Coronary artery (tissue), 2 donors: ENCODE data around the gene RPGR.
A peak's percentile ranks its signal among the peaks of the same experiment; 100 is the strongest.

ENCODE experiments used
- DNase-seq: peaks from one replicate; pipeline ENCODE4 v3.0.0-alpha.2; 2017; ENCODE audit warnings: low spot score
- H3K27ac ChIP-seq, 2 donors: fragments of 200-600 bp; sonication (generic); one replicate each; pipeline ENCODE4 v1.5.1; 2016 to 2019
- H3K4me3 ChIP-seq: fragments of 200-600 bp; sonication (generic); 2 replicates; pipeline ENCODE4 v1.5.1; 2016; ENCODE audit warnings: mild to moderate bottlenecking, moderate library complexity
- TF ChIP-seq, protein P1 (sequence below): fragments of 200-600 bp; sonication (generic); IDR thresholded peaks from one replicate; pipeline ENCODE4 v1.5.1; 2019; ENCODE audit warnings: antibody characterized with exemption

Gene RPGR

DNA sequence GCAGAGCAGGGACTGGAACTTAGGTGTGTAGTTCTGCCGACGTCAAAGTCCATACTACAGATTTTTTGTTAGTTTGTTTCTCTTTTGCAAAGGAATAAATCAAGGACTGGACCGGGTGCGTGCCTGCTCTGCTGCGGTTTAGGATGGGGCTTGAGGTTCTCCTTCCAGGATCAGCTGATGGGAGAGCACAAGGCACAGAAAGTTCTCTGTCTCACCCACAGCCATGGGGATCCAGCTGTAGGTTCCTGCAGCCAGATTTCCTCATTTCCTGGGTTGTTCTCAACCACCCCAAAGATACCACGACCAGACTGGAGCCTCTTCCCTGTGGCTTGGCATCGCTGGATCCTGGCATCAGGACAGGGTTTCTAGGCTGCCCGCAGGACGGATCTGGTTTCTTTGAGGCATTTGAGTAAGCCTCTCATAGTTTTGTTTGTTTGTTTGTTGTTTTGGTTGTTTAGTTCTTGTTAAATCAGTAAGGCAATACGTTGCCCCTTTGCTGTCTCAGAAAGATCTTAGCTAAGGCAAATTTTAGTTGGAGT lies 105.8 kb downstream of the RPGR start:
- Histone ChIP-seq H3K27ac (no peak overlapping the region), H3K4me3 (no peak overlapping the region)
- no peak for DNase-seq
- TF ChIP-seq, protein P1, sequence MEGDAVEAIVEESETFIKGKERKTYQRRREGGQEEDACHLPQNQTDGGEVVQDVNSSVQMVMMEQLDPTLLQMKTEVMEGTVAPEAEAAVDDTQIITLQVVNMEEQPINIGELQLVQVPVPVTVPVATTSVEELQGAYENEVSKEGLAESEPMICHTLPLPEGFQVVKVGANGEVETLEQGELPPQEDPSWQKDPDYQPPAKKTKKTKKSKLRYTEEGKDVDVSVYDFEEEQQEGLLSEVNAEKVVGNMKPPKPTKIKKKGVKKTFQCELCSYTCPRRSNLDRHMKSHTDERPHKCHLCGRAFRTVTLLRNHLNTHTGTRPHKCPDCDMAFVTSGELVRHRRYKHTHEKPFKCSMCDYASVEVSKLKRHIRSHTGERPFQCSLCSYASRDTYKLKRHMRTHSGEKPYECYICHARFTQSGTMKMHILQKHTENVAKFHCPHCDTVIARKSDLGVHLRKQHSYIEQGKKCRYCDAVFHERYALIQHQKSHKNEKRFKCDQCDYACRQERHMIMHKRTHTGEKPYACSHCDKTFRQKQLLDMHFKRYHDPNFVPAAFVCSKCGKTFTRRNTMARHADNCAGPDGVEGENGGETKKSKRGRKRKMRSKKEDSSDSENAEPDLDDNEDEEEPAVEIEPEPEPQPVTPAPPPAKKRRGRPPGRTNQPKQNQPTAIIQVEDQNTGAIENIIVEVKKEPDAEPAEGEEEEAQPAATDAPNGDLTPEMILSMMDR = no peak

DNA sequence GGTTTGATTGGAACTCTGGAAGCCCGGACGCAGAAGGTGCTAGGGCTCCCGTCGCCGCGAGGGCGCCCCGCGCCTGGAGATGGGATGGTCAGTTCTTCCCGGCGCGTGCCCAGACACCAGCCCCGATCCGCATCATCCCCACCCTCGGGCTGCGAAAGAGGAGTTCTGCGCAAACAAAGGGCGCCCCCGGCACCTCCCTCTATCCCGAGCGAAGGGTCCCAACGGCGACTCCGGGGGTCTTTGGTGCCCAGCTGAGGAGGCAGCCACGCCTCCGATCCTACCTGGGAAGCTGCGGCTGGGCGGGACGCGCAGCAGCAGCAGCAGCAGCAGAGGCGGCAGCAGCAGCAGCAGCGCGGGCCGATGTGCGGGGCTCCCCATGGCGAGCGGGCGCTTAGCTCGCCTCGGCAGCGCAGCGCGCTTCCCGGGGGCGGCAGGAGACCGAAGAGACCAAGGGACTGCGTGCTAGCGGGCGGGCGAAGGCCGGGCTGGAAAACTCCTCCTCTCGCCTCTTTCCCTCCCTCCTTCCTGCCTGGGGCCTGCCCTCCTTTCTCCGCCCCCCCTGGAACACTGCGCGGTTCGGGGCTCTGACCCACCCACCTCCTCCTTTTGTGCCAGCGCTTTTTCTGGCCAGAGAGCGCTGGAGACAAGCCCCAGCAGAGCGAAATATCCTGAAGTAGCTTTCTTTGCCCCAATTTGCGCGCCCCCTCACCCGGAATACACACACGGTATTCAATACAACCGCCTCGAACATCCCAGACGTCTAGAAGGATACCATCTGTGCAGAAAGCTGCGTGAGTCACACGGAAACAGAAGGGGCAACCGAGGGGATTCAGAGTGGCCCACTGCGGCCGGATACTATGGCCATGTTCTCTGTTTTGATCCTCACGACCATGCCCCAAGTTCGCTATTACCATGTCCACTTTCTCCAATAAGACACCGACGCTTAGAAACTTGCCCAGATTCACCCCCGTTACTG lies 106.6 kb downstream of the RPGR start, which contains the start of gene SRPX:
SRPX (minus strand) TSS at position 457 of the 976 bp plus-strand sequence; CDS start at position 378, 79 bp downstream.
- DNase-seq = no peak
- peak within 1 kb of the TSS; percentile 24 to 42 for H3K27ac ChIP-seq
- TF ChIP-seq, protein P1 = no peak
- peak within 1 kb of the TSS; percentile 74 for H3K4me3 ChIP-seq

DNA sequence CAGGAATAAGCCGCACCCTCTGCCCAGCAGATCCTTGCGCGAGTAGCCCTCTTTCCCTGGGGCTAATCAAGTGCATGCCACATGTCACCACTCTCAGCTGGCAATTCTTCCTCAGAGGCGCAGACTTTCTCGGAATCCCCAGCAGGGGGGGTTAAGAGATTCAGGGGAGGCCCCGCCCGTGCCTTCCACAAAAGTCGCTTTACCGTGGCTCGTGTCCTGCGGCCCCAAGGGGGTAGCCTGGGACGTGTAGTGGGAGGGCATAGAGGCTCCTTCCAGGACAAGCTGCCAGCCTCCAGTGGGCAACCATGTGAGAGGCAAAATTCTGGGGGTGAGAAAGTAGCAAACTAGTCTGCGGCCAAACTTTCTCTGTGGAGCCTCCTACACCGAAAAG lies 107.3 kb downstream of the RPGR start:
- peak overlapping the region; percentile 24 to 42 for H3K27ac ChIP-seq
- peak overlapping the region; percentile 74 for H3K4me3 ChIP-seq
- TF ChIP-seq, protein P1 = no peak
- no peak for DNase-seq
